DMS 273 treated with DMSO at 0.1 percent for 48 hours (cell line): ENCODE results near the gene JPT1.
"Not testable (repeated sequence)": the region's sequence is repeated elsewhere in the genome, so short reads cannot be mapped to it uniquely, and the experiment has no call there.

Experiments
- DNase-seq: peaks from one replicate; lab custom pipeline; 2025; lab: John Stamatoyannopoulos, UW

Gene JPT1

GRCh38 chr17:75154195-75155106 lies at the start of gene JPT1:
TSS of gene JPT1 (minus strand) at chr17:75154512. CDS start at chr17:75154397, 115 bp downstream.
- DNase-seq, result peak; percentile 95

GRCh38 chr17:75199886-75200618 lies 45.7 kb upstream of the JPT1 start:
- DNase-seq, result no peak

GRCh38 chr17:75194879-75195278 lies 40.6 kb upstream of the JPT1 start:
- DNase-seq, result no peak

GRCh38 chr17:75191584-75191983 lies 37.3 kb upstream of the JPT1 start:
- DNase-seq, result no peak

GRCh38 chr17:75188614-75189013 lies 34.3 kb upstream of the JPT1 start:
- DNase-seq, result no peak

GRCh38 chr17:75183999-75184884 lies 29.9 kb upstream of the JPT1 start:
- DNase-seq, result no peak

- peak; percentile 64 for DNase-seq
Measured at GRCh38 chr17:75182569-75183436, 28.5 kb upstream of the JPT1 start, which contains the start of gene SUMO2. TSS of gene SUMO2 (minus strand) at chr17:75182959. CDS start at chr17:75182834, 125 bp downstream.

GRCh38 chr17:75182319-75182568 lies 27.9 kb upstream of the JPT1 start:
- no peak for DNase-seq

GRCh38 chr17:75181608-75182318 lies 27.5 kb upstream of the JPT1 start:
- no peak for DNase-seq

- DNase-seq, result no peak
Measured at GRCh38 chr17:75181110-75181509, 26.8 kb upstream of the JPT1 start.

- no peak for DNase-seq
Measured at GRCh38 chr17:75178453-75178852, 24.1 kb upstream of the JPT1 start.

- no peak for DNase-seq
Measured at GRCh38 chr17:75176625-75177024, 22.3 kb upstream of the JPT1 start.

- DNase-seq, result no peak
Measured at GRCh38 chr17:75174996-75175395, 20.7 kb upstream of the JPT1 start.

- DNase-seq, result no peak
Measured at GRCh38 chr17:75173526-75173925, 19.2 kb upstream of the JPT1 start.

GRCh38 chr17:75168998-75169397 lies 14.7 kb upstream of the JPT1 start:
- DNase-seq, result no peak

GRCh38 chr17:75164606-75165005 lies 10.3 kb upstream of the JPT1 start:
- not testable (repeated sequence) for DNase-seq

GRCh38 chr17:75163074-75163473 lies 8.8 kb upstream of the JPT1 start:
- DNase-seq, result no peak

GRCh38 chr17:75160211-75160610 lies 5.9 kb upstream of the JPT1 start:
- no peak for DNase-seq

GRCh38 chr17:75159196-75160031 lies 5.1 kb upstream of the JPT1 start:
- no peak for DNase-seq

- DNase-seq, result not testable (repeated sequence)
Measured at GRCh38 chr17:75158480-75158879, 4.2 kb upstream of the JPT1 start.
